ENCODE data around the gene ATP5F1B.

Gene ATP5F1B

GRCh38 chr12:56682323-56682722, 36.5 kb upstream of the ATP5F1B start:
- in situ Hi-C loops (cut with MboI; ENCODE audit: low pct_unique_long_range_greater_than_20kb, low sequenced_read_pairs, unreplicated experiment) = no loop called here
- DNase-seq (ENCODE audit: low spot score) = no peak
- no peak for TF ChIP-seq CTCF (IDR thresholded peaks at IDR 0.05; ENCODE audit: extremely low read depth, insufficient read depth, missing control alignments)

GRCh38 chr12:56679883-56680575, 34.2 kb upstream of the ATP5F1B start:
- in situ Hi-C loops (cut with MboI; ENCODE audit: low pct_unique_long_range_greater_than_20kb, low sequenced_read_pairs, unreplicated experiment) = no loop called here
- no peak for TF ChIP-seq CTCF (IDR thresholded peaks at IDR 0.05; ENCODE audit: extremely low read depth, insufficient read depth, missing control alignments)
- no peak for DNase-seq (ENCODE audit: low spot score)

- no peak for TF ChIP-seq CTCF (IDR thresholded peaks at IDR 0.05; ENCODE audit: extremely low read depth, insufficient read depth, missing control alignments)
- in situ Hi-C loops (cut with MboI; ENCODE audit: low pct_unique_long_range_greater_than_20kb, low sequenced_read_pairs, unreplicated experiment) = no loop called here
- DNase-seq (ENCODE audit: low spot score) = no peak
Measured at GRCh38 chr12:56678852-56679251, 33.1 kb upstream of the ATP5F1B start.

GRCh38 chr12:56677680-56678079, 31.9 kb upstream of the ATP5F1B start:
- in situ Hi-C loops (cut with MboI; ENCODE audit: low pct_unique_long_range_greater_than_20kb, low sequenced_read_pairs, unreplicated experiment) = no loop called here
- TF ChIP-seq CTCF (IDR thresholded peaks at IDR 0.05; ENCODE audit: extremely low read depth, insufficient read depth, missing control alignments) = no peak
- DNase-seq (ENCODE audit: low spot score) = peak; percentile 50

- in situ Hi-C loops (cut with MboI; ENCODE audit: low pct_unique_long_range_greater_than_20kb, low sequenced_read_pairs, unreplicated experiment) = no loop called here
- DNase-seq (ENCODE audit: low spot score) = no peak
- no peak for TF ChIP-seq CTCF (IDR thresholded peaks at IDR 0.05; ENCODE audit: extremely low read depth, insufficient read depth, missing control alignments)
Measured at GRCh38 chr12:56676851-56677580, 31.2 kb upstream of the ATP5F1B start.

- TF ChIP-seq CTCF (IDR thresholded peaks at IDR 0.05; ENCODE audit: extremely low read depth, insufficient read depth, missing control alignments) = no peak
- in situ Hi-C loops (cut with MboI; ENCODE audit: low pct_unique_long_range_greater_than_20kb, low sequenced_read_pairs, unreplicated experiment) = no loop called here
- no peak for DNase-seq (ENCODE audit: low spot score)
Measured at GRCh38 chr12:56671608-56672007, 25.8 kb upstream of the ATP5F1B start.
